PC-3 (cell line): ENCODE results near the gene KCNC1. TPM values are rescaled to one million over a fixed set of nuclear protein-coding genes. Genes with fewer than 3 reads are reported as not detected.

Source experiments
- ATAC-seq: fragments of 200-7000 bp; cut with Tn5 transposase; 2 replicates; pipeline ENCODE4 v1.9.1; 2020; ENCODE audit warnings: mild to moderate bottlenecking, moderate library complexity
- BruUV-seq: library from RNA; stranded (reverse); fragments of 400-500 nt; replicated peaks from 2 replicates; lab custom pipeline; 2021; lab: Mats Ljungman, UMichigan
- CTCF ChIA-PET: fragments of 300-600 bp; sonication (Branson Sonifier 250); formaldehyde crosslinking; loops from one replicate; lab custom pipeline; 2022; ENCODE audit warnings: antibody characterized with exemption; lab: Charles Lee
- POLR2A ChIA-PET: fragments of 300-600 bp; sonication (Branson Sonifier 250); formaldehyde crosslinking; loops from one replicate; lab custom pipeline; 2022; ENCODE audit warnings: antibody characterized with exemption; ENCODE audit not compliant: unreplicated experiment; lab: Charles Lee
- DNase-seq: peaks from one replicate; pipeline ENCODE4 v3.0.0-alpha.2; 2015
- H2AFZ ChIP-seq: fragments of 300-600 bp; sonication (generic); 2 replicates; pipeline ENCODE4 v1.6.0; 2016; ENCODE audit warnings: antibody characterized with exemption, low read length
- H3F3A ChIP-seq: fragments of 300-600 bp; sonication (generic); one replicate; pipeline ENCODE4 v1.6.0; 2017; ENCODE audit warnings: antibody characterized with exemption, low read length, control low read depth, mild to moderate bottlenecking; ENCODE audit not compliant: unreplicated experiment
- H3K27ac ChIP-seq: fragments of 300-600 bp; sonication (generic); 2 replicates; pipeline ENCODE4 v1.5.1; 2016; ENCODE audit warnings: mild to moderate bottlenecking, low read length
- H3K27me3 ChIP-seq: fragments of 300-600 bp; sonication (generic); 2 replicates; pipeline ENCODE4 v1.6.1; 2016; ENCODE audit warnings: low read length, mixed read lengths
- H3K36me3 ChIP-seq: fragments of 300-600 bp; sonication (generic); 2 replicates; pipeline ENCODE4 v1.6.1; 2016; ENCODE audit warnings: low read depth, mixed run types, low read length, mixed read lengths
- H3K4me1 ChIP-seq: fragments of 300-600 bp; sonication (generic); 2 replicates; pipeline ENCODE4 v1.5.1; 2016; ENCODE audit warnings: low read length; ENCODE audit not compliant: insufficient read depth
- H3K4me2 ChIP-seq: fragments of 300-600 bp; sonication (generic); 2 replicates; pipeline ENCODE4 v1.6.0; 2016; ENCODE audit warnings: low read length
- H3K4me3 ChIP-seq: fragments of 300-600 bp; sonication (generic); 2 replicates; pipeline ENCODE4 v1.5.1; 2016; ENCODE audit warnings: mild to moderate bottlenecking, low read length, mixed read lengths
- H3K79me2 ChIP-seq: fragments of 300-600 bp; sonication (generic); 2 replicates; pipeline ENCODE4 v1.6.1; 2017; ENCODE audit warnings: low read length, mixed read lengths
- H3K9ac ChIP-seq: fragments of 300-600 bp; sonication (generic); 2 replicates; pipeline ENCODE4 v1.6.0; 2016; ENCODE audit warnings: mild to moderate bottlenecking, low read length
- H3K9me2 ChIP-seq: fragments of 300-600 bp; sonication (generic); replicated peaks from 2 replicates; pipeline ENCODE4 v1.6.1; 2016; ENCODE audit warnings: mixed run types, low read length, mixed read lengths
- H3K9me3 ChIP-seq: fragments of 300-600 bp; sonication (generic); 2 replicates; pipeline ENCODE4 v1.6.1; 2016; ENCODE audit warnings: low read length, mixed read lengths
- H4K20me1 ChIP-seq: fragments of 300-600 bp; sonication (generic); 2 replicates; pipeline ENCODE4 v1.6.1; 2016; ENCODE audit warnings: low read length, mixed read lengths
- CTCF ChIP-seq: fragments of 300-600 bp; sonication (generic); conservative IDR thresholded peaks from 2 replicates; pipeline ENCODE4 v1.5.1; 2017; ENCODE audit warnings: antibody characterized with exemption, low read depth, mild to moderate bottlenecking, low read length
- EZH2 ChIP-seq: fragments of 300-600 bp; sonication (generic); IDR thresholded peaks from one replicate; pipeline ENCODE4 v1.6.1; 2017; ENCODE audit warnings: antibody characterized with exemption, mild to moderate bottlenecking, low read length; ENCODE audit not compliant: unreplicated experiment
- EZH2phosphoT487 ChIP-seq: fragments of 300-600 bp; sonication (generic); IDR thresholded peaks from 2 replicates; pipeline ENCODE4 v1.6.1; 2018; ENCODE audit warnings: mild to moderate bottlenecking, antibody characterized with exemption, low read length, borderline replicate concordance
- intact Hi-C: fragments of 100-400 bp; cut with micrococcal nuclease; formaldehyde crosslinking; loops from 2 replicates; pipeline ENCODE4 v1.9.0; 2023
- total RNA-seq: library from RNA; depleted of rRNA; stranded (reverse); fragments of >200 nt; gene quantifications from 2 replicates; pipeline ENCODE4 v1.2.3, GENCODE V29; 2014

KCNC1 gene
- total RNA-seq, 1 experiment from 2014 or later, result not detected

DNA sequence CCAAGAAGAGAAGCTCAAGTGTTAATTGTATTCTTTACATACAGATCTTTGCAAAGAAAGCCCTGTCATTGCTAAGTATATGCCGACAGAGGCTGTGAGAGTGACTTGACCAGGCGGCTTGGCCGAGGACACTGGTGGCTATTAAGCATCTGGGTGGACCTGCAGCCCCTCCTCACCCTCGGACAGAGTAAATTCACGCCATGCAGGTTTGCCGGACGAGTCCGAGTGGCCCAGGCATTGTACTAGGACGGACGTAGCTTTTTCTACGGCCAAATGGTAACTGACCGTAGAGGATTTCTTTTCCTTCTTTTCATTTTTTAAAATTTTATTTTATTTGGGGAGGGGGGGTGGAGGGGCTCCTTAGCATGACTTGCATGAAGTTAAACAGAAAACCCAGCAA, 47.0 kb downstream of the KCNC1 start:
- no peak overlapping the region for H3K9ac ChIP-seq
- no TSS peak for BruUV-seq
- ChIA-PET CTCF (no interaction called here), POLR2A (no interaction called here)
- H3K79me2 ChIP-seq, result no peaks in the 10 kb centered on the region
- TF ChIP-seq EZH2 (no peak), CTCF (no peak), EZH2phosphoT487 (no peak)
- H2AFZ ChIP-seq, result no peak overlapping the region
- H3K36me3 ChIP-seq, result no peaks in the 10 kb centered on the region
- no peaks in the 10 kb centered on the region for H3K9me2 ChIP-seq
- no peak for ATAC-seq
- H3K27ac ChIP-seq, result no peak overlapping the region
- no peaks in the 10 kb centered on the region for H3K9me3 ChIP-seq
- H3K4me3 ChIP-seq, result no peak overlapping the region
- no peaks in the 10 kb centered on the region for H4K20me1 ChIP-seq
- H3K4me2 ChIP-seq, result no peak overlapping the region
- H3F3A ChIP-seq, result no peaks in the 10 kb centered on the region
- intact Hi-C loops, result no loop called here
- H3K27me3 ChIP-seq, result no peaks in the 10 kb centered on the region
- H3K4me1 ChIP-seq, result peaks cover 5% of the 10 kb centered on the region
- no peak for DNase-seq

DNA sequence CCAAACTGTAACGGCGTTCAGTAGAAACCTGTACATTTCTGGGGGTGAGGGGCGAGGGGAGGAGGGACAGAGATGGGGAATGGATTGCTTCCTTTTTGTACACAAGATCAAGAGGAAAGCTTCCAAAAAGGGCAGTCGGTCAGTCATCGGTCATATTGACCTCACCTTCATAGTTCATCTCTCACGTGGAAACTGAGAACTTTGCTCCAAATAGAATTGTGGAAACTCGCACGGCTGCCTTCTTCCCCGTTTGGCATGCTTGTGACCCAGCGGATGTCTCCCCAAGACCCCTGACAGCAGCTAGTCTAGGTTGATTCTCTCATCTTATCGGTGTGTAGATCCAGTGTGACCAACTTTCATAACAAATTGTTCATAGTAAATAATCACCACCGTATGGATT, 47.6 kb downstream of the KCNC1 start:
- no TSS peak for BruUV-seq
- ChIA-PET POLR2A (no interaction called here), CTCF (no interaction called here)
- Histone ChIP-seq H3K4me2 (no peak overlapping the region), H3K4me3 (no peak overlapping the region), H3K9me2 (no peaks in the 10 kb centered on the region), H2AFZ (no peak overlapping the region), H3K79me2 (no peaks in the 10 kb centered on the region), H3K4me1 (peaks cover 10% of the 10 kb centered on the region), H3K36me3 (no peaks in the 10 kb centered on the region), H3K9me3 (no peaks in the 10 kb centered on the region), H3F3A (no peaks in the 10 kb centered on the region), H3K9ac (no peak overlapping the region), H4K20me1 (no peaks in the 10 kb centered on the region), H3K27ac (no peak overlapping the region), H3K27me3 (no peaks in the 10 kb centered on the region)
- intact Hi-C loops, result no loop called here
- no peak for DNase-seq
- no peak for TF ChIP-seq CTCF
- no peak for TF ChIP-seq EZH2phosphoT487
- TF ChIP-seq EZH2, result no peak
- ATAC-seq, result no peak

DNA sequence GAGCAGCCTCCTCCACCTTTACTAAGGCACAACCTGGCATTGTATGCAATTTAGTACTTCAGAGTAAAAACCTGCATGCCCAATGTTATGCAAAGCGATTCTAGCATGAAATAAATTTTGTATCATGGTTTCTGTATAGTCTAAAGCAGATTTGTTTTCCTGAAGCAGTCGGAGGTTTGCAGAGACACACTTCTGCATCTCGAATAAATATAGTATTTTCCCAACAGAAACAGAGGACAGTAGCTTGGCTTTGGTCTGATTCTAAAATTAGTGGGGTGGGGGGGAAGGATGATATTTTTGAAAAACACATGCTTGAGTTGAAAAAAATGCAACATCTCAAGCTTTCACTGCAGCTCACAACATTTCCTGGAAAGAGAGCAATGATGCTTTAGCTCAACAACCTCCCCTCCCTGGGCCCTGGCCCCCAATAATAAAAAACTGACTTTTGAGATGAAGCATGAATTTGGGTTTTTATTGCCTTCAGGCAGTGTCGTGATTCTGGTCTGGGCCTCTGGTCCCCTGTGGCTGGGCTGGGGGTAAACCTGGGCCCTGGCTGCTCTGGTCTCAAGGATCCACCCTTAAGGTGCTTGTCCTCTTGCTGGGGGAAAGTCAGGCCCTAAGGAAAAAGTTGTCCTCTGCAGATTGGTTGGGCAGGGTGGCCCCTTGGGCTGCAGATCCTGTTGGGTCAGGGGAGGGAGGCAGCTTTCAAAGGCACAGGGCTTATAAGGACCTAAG, 48.2 kb downstream of the KCNC1 start:
- no peak for DNase-seq
- Histone ChIP-seq H3K27me3 (no peaks in the 10 kb centered on the region), H4K20me1 (no peaks in the 10 kb centered on the region), H2AFZ (no peak overlapping the region), H3K79me2 (no peaks in the 10 kb centered on the region), H3K9ac (no peak overlapping the region), H3K36me3 (no peaks in the 10 kb centered on the region), H3K4me2 (no peak overlapping the region), H3K9me2 (no peaks in the 10 kb centered on the region), H3K4me1 (peaks cover 15% of the 10 kb centered on the region), H3K27ac (no peak overlapping the region), H3F3A (no peaks in the 10 kb centered on the region), H3K9me3 (no peaks in the 10 kb centered on the region), H3K4me3 (no peak overlapping the region)
- CTCF ChIA-PET, result no interaction called here
- POLR2A ChIA-PET, result no interaction called here
- intact Hi-C loops, result no loop called here
- no peak for ATAC-seq
- TF ChIP-seq EZH2phosphoT487 (no peak), EZH2 (no peak), CTCF (no peak)
- no TSS peak for BruUV-seq
